Measurements from ENCODE around the gene FCER2.

FCER2 gene

DNA sequence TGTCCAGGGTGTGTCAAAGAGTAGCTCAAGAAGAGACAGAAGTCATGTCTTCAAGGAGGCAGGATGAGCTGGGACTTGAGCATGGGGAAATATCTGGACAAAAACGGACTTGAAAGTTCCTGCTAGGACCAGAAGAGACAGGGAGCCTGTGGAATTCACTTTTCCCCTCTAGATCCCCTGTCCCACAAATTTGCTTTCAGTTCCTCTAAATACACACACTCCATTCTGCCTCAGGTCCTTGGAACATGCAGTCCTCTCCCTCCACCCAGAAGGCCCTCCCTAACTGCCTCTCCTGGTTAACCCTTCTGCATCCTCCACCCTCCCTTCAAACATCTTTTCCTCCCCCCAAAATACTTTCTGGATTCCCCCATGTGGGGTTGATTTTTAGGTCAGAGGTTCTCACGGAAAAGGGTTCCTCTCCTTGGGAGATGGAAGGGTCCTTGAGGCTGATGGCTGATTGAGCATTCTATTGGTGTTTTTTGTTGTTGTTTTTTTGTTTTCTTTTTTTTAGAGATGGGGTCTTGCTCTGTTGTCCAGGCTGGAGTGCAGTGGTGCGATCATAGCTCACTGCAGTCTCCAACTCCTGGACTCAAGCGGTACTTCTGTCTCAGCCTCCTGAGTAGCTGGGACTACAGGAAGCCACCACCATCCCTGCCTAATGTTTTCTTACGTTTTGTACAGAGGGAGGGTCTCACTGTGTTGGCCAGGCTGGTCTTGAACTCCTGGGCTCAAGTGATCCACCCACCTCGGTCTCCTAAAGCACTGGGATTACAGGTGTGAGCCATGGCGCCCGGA is 40.0 kb downstream of the FCER2 start:
- Histone ChIP-seq H3K36me3 (ENCODE audit: control insufficient read depth, insufficient read depth, low read length) (no peaks in the 10 kb centered on the region), H3K27ac (ENCODE audit: low read depth, low read length, severe bottlenecking) (no peak overlapping the region), H3K4me1 (ENCODE audit: control insufficient read depth, insufficient read depth, low read length, poor library complexity, severe bottlenecking) (no peaks in the 10 kb centered on the region), H3K4me3 (ENCODE audit: extremely low read depth, insufficient read depth, low read length, poor library complexity, severe bottlenecking) (no peak overlapping the region), H3K9me3 (ENCODE audit: control insufficient read depth, low read length) (no peaks in the 10 kb centered on the region)
- WGBS, 2 experiments (ENCODE audit: insufficient coverage in 2 of 2): 70 to 80% methylated on average over 3 to 5 of the region's 8 CpGs

DNA sequence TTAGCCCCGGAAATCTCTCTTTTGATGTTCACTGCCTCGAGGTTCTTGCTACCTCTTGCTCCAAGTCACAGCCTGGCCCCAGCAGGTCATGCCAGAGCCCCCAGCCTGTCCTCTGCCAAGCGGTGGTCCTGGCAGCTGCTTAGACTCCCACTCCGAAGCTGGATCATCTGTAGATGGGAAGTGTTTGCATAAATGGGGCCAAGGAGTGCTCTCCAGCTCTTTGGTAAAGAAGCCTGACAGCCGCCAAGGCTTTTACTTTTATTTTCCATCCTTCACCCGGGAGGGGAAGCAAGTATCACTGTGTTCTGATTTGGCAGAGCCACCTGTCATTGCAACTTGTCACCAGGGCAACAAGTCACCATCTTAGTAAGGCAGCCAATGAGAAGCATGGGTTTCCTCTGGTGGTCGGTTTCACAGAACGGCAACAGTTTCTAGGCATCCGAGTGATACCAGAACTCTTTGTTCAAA is 43.7 kb downstream of the FCER2 start:
- H3K36me3 ChIP-seq (ENCODE audit: control insufficient read depth, insufficient read depth, low read length): no peaks in the 10 kb centered on the region
- no peaks in the 10 kb centered on the region for H3K4me1 ChIP-seq (ENCODE audit: control insufficient read depth, insufficient read depth, low read length, poor library complexity, severe bottlenecking)
- H3K9me3 ChIP-seq (ENCODE audit: control insufficient read depth, low read length): no peaks in the 10 kb centered on the region
- WGBS, 2 experiments (ENCODE audit: insufficient coverage in 2 of 2): 30 to 51% methylated on average over 4 to 9 of the region's 9 CpGs
- H3K4me3 ChIP-seq (ENCODE audit: extremely low read depth, insufficient read depth, low read length, poor library complexity, severe bottlenecking): no peak overlapping the region
- H3K27ac ChIP-seq (ENCODE audit: low read depth, low read length, severe bottlenecking): no peak overlapping the region

DNA sequence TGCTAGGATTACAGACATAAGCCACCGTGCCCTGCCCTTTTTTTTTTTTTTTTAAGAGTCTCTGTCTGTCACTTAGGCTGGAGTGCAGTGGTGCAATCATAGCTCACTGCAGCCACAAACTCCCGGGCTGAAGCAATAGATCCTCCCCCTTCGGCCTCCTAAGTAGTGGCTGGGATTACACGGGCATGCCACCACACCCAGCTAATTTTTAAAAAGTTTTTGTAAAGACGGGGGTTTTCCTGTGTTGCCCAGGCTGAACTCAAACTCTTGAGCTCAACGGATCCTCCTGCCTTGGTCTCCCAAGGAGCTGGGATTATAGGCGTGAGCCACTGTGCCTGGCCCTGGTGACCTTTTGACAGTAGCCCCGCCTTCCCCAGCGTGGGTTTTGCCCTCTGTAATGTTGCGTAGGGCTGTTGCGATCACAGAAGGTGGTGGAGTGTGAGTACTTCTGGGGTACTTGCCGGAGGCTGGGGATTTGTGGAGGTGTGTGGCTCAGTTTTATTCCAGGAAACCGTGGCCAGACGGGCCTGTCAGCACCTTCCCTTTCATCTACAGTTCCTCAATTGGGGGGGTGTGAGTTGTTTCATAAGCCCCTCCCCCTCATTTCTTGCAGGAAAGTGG is 44.7 kb downstream of the FCER2 start:
- Histone ChIP-seq H3K4me3 (ENCODE audit: extremely low read depth, insufficient read depth, low read length, poor library complexity, severe bottlenecking) (no peak overlapping the region), H3K4me1 (ENCODE audit: control insufficient read depth, insufficient read depth, low read length, poor library complexity, severe bottlenecking) (no peaks in the 10 kb centered on the region), H3K27ac (ENCODE audit: low read depth, low read length, severe bottlenecking) (no peak overlapping the region), H3K36me3 (ENCODE audit: control insufficient read depth, insufficient read depth, low read length) (no peaks in the 10 kb centered on the region), H3K9me3 (ENCODE audit: control insufficient read depth, low read length) (no peaks in the 10 kb centered on the region)
- 68 to 74% methylated on average over 5 to 11 of the region's 14 CpGs for WGBS, 2 experiments (ENCODE audit: insufficient coverage in 2 of 2)

DNA sequence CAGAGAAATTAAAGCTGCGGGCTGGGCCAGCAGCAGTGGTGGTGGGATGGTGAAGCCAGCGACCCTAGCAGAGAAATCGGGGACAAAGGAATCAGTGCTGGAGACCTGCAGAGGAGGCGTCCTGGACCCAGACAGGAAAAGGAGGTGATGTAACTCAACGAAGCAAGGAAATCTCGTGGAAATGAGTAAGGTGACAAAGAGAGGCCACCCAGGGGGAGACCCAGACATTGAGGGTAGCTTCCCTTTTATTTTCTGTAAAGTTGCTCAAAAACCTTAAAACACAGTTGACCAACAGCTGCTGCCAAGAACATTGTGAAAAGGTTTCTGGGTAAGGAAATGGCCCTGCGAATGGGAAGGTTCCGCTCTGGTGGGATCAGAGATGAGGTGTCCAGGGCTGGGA is 46.4 kb downstream of the FCER2 start:
- H3K9me3 ChIP-seq (ENCODE audit: control insufficient read depth, low read length): no peaks in the 10 kb centered on the region
- H3K4me1 ChIP-seq (ENCODE audit: control insufficient read depth, insufficient read depth, low read length, poor library complexity, severe bottlenecking): no peaks in the 10 kb centered on the region
- H3K27ac ChIP-seq (ENCODE audit: low read depth, low read length, severe bottlenecking): no peak overlapping the region
- no peak overlapping the region for H3K4me3 ChIP-seq (ENCODE audit: extremely low read depth, insufficient read depth, low read length, poor library complexity, severe bottlenecking)
- WGBS, 2 experiments (ENCODE audit: insufficient coverage in 2 of 2): 79 to 81% methylated on average over 8 of the region's 8 CpGs
- no peaks in the 10 kb centered on the region for H3K36me3 ChIP-seq (ENCODE audit: control insufficient read depth, insufficient read depth, low read length)

DNA sequence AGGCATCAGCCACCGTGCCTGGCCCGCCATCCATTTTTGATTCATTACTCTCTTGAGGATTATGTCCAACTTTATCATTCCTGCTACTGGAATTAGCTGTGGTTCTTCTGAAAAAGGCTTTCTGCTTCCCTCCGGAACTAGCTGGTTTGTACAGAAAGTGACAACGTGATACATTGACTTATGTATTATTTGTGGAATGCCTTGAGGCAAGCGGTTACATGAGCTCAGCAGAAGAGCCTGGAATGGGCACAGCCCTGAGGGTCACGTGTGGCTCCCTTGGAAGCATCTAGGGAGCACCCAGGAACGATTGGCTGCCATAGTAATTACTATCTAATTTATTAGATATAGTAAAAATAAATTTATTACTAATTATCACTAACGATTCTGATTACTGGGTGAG is 47.5 kb downstream of the FCER2 start:
- H3K27ac ChIP-seq (ENCODE audit: low read depth, low read length, severe bottlenecking): no peak overlapping the region
- H3K9me3 ChIP-seq (ENCODE audit: control insufficient read depth, low read length): no peaks in the 10 kb centered on the region
- WGBS, 2 experiments (ENCODE audit: insufficient coverage in 2 of 2): 71 to 78% methylated on average over 4 to 6 of the region's 8 CpGs
- no peaks in the 10 kb centered on the region for H3K4me1 ChIP-seq (ENCODE audit: control insufficient read depth, insufficient read depth, low read length, poor library complexity, severe bottlenecking)
- H3K4me3 ChIP-seq (ENCODE audit: extremely low read depth, insufficient read depth, low read length, poor library complexity, severe bottlenecking): no peak overlapping the region
- H3K36me3 ChIP-seq (ENCODE audit: control insufficient read depth, insufficient read depth, low read length): no peaks in the 10 kb centered on the region

DNA sequence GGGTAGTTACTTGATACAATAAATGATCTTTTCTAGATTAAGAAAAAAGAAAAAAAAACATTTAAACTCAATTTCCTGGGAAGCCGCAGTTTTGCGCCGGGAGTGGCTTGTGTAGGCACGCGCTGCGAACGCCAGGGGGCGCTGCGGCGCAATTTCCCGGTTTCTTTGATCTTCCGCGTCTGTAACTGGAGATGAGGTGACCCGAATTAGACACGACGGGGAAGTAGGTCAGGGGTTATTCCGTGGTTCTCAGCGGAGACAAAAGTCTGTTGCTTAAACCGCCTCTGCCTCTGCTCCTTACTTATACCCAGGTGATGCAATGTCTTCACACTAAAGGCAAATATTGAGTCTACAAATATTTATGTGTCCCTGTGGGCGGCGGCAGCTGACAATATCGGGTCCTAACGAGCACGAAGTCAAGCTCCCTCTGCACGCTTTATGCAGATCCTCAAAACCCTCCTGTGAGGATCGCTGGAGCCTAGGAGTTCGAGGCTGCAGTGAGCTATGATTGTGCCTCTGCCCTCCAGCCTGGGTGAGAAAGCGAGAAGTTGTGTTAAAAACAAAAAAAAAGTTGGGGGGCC is 49.8 kb downstream of the FCER2 start:
- H3K27ac ChIP-seq (ENCODE audit: low read depth, low read length, severe bottlenecking): no peak overlapping the region
- H3K4me1 ChIP-seq (ENCODE audit: control insufficient read depth, insufficient read depth, low read length, poor library complexity, severe bottlenecking): no peaks in the 10 kb centered on the region
- no peaks in the 10 kb centered on the region for H3K9me3 ChIP-seq (ENCODE audit: control insufficient read depth, low read length)
- no peak overlapping the region for H3K4me3 ChIP-seq (ENCODE audit: extremely low read depth, insufficient read depth, low read length, poor library complexity, severe bottlenecking)
- 10 to 11% methylated on average over 23 of the region's 28 CpGs for WGBS, 2 experiments (ENCODE audit: insufficient coverage in 2 of 2)
- no peaks in the 10 kb centered on the region for H3K36me3 ChIP-seq (ENCODE audit: control insufficient read depth, insufficient read depth, low read length)

DNA sequence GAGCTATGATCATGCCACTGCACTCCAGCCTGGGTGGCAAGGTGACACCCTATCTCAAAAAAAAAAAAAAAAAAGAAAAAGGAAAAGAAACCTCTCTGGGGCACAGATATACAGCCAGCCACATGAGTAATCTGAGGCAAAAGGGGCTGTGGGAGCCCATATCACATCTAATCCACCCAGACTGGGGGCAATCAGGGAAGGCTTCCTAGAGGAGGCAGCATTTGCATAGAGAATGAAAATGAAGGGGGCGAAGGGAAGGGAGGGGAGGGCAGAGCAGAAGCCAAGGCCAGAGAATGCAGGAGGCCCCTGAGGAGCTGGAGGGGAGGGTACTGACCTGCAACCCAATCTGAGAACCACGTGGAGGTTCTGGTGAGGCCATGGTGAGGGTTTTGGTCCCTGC is 51.8 kb downstream of the FCER2 start:
- H3K36me3 ChIP-seq (ENCODE audit: control insufficient read depth, insufficient read depth, low read length): no peaks in the 10 kb centered on the region
- H3K9me3 ChIP-seq (ENCODE audit: control insufficient read depth, low read length): no peaks in the 10 kb centered on the region
- no peaks in the 10 kb centered on the region for H3K4me1 ChIP-seq (ENCODE audit: control insufficient read depth, insufficient read depth, low read length, poor library complexity, severe bottlenecking)
- no peak overlapping the region for H3K4me3 ChIP-seq (ENCODE audit: extremely low read depth, insufficient read depth, low read length, poor library complexity, severe bottlenecking)
- no peak overlapping the region for H3K27ac ChIP-seq (ENCODE audit: low read depth, low read length, severe bottlenecking)
- WGBS, 2 experiments (ENCODE audit: insufficient coverage in 2 of 2): 0 to 16% methylated on average over 1 to 2 of the region's 2 CpGs

DNA sequence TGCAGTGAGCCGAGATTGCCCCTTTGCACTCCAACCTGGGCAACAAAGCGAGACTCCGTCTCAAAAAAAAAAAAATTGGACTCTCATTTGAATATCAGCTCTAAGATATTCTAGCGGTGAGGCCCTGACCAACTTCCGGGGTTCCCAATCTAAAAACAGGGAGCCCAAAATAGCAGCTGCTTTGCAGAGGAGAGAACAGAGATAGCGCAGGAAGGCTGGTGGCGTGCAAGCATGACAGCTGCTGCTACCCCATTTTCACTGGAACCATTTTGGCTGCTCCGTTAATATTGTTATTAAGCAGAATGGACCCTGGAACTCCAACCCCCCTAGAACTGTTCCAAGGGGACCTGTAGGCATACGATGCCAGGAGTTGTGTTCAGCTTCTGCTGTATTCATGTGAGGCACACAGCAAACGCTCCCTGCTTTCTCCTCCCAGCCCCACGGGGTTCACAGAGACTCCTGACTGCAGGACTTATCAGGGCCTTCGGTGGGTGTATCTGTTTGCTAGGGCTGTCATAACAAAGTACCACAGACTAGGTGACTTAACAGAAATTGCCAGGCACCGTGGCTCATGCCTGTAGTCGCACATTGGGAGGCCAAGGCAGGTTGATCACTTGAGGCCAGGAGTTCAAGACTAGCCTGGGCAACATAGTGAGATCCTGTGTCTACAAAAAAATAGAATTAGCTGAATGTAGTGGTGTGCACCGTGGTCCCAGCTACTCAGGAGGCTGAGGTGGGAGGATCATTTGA is 53.5 kb downstream of the FCER2 start:
- no peaks in the 10 kb centered on the region for H3K9me3 ChIP-seq (ENCODE audit: control insufficient read depth, low read length)
- WGBS, 2 experiments (ENCODE audit: insufficient coverage in 2 of 2): 90 to 92% methylated on average over 15 of the region's 15 CpGs
- H3K27ac ChIP-seq (ENCODE audit: low read depth, low read length, severe bottlenecking): no peak overlapping the region

DNA sequence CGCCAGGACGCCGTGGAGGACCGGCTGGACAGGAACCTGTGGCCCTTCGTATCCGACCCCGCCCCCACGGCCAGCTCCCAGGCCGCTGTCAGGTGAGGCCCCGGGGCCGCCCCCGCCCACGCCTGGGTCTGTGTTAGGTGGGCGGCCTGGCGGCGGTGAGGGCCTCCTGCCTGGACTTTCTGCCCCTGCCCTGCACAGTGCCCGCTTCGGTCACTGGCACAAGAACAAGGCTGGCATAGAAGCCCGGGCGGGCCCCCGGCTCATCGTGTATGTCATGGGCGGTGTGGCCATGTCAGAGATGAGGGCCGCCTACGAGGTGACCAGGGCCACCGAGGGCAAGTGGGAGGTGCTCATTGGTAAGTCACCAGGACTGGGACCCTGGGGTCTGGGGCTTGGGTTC is 54.8 kb downstream of the FCER2 start:
- 90% methylated on average over 21 to 24 of the region's 26 CpGs for WGBS, 2 experiments (ENCODE audit: insufficient coverage in 2 of 2)
- H3K36me3 ChIP-seq (ENCODE audit: control insufficient read depth, insufficient read depth, low read length): no peaks in the 10 kb centered on the region
- H3K4me1 ChIP-seq (ENCODE audit: control insufficient read depth, insufficient read depth, low read length, poor library complexity, severe bottlenecking): no peaks in the 10 kb centered on the region
- H3K9me3 ChIP-seq (ENCODE audit: control insufficient read depth, low read length): no peaks in the 10 kb centered on the region
- H3K4me3 ChIP-seq (ENCODE audit: extremely low read depth, insufficient read depth, low read length, poor library complexity, severe bottlenecking): no peak overlapping the region
- no peak overlapping the region for H3K27ac ChIP-seq (ENCODE audit: low read depth, low read length, severe bottlenecking)

More for the DNA sequence above, 53.5 kb downstream of the FCER2 start:
- H3K4me1 ChIP-seq (ENCODE audit: control insufficient read depth, insufficient read depth, low read length, poor library complexity, severe bottlenecking): no peaks in the 10 kb centered on the region
- no peaks in the 10 kb centered on the region for H3K36me3 ChIP-seq (ENCODE audit: control insufficient read depth, insufficient read depth, low read length)
- no peak overlapping the region for H3K4me3 ChIP-seq (ENCODE audit: extremely low read depth, insufficient read depth, low read length, poor library complexity, severe bottlenecking)

DNA sequence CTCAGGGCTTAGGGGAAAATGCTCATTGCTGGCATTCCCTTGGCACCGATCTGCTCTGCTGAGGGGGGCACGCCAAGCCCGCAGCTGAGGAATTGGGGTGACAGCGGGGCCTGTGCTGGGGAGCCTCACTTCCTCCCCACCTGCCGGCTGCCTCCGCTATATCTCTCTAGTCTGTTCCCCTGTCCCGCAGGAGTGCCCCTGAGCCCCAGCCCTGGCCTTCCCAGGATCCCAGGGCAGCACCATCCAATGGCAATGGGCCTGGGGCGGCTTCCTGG is 55.6 kb downstream of the FCER2 start:
- Histone ChIP-seq H3K36me3 (ENCODE audit: control insufficient read depth, insufficient read depth, low read length) (no peaks in the 10 kb centered on the region), H3K4me1 (ENCODE audit: control insufficient read depth, insufficient read depth, low read length, poor library complexity, severe bottlenecking) (no peaks in the 10 kb centered on the region), H3K27ac (ENCODE audit: low read depth, low read length, severe bottlenecking) (no peak overlapping the region), H3K4me3 (ENCODE audit: extremely low read depth, insufficient read depth, low read length, poor library complexity, severe bottlenecking) (no peak overlapping the region), H3K9me3 (ENCODE audit: control insufficient read depth, low read length) (no peaks in the 10 kb centered on the region)
- WGBS, 2 experiments (ENCODE audit: insufficient coverage in 2 of 2): 84 to 88% methylated on average over 5 to 8 of the region's 8 CpGs
